Effector CD4-positive, alpha-beta T cell (primary cell): Measurements from ENCODE around the gene SPACDR.

Experiments used
- DNase-seq: peaks from one replicate; pipeline ENCODE4 v3.0.0-alpha.2; 2020

The SPACDR gene

GRCh38 chr7:100407285-100408180 lies 56.5 kb downstream of the SPACDR start:
- peak; percentile 29 for DNase-seq

GRCh38 chr7:100406767-100407166 lies 57.3 kb downstream of the SPACDR start:
- DNase-seq = no peak
